GM13976 (cell line): ENCODE measurements around the gene FBXO3.

Experiments
- DNase-seq: peaks from one replicate; pipeline ENCODE4 v3.0.0; 2012; ENCODE audit warnings: low spot score
- in situ Hi-C: fragments of 300-500 bp; cut with MboI; formaldehyde crosslinking; loops from one replicate; pipeline ENCODE4 v1.12.0; 2022; ENCODE audit warnings: low sequenced_read_pairs, mixed read lengths, inconsistent platforms; ENCODE audit not compliant: unreplicated experiment
- TF ChIP-seq, protein P1 (sequence below): IDR thresholded peaks from 2 replicates; pipeline ENCODE4 v1.5.1; 2012; ENCODE audit warnings: borderline replicate concordance, mild to moderate bottlenecking; ENCODE audit not compliant: insufficient read depth; ENCODE audit errors: extremely low read depth, missing control alignments, control extremely low read depth

FBXO3 gene

DNA sequence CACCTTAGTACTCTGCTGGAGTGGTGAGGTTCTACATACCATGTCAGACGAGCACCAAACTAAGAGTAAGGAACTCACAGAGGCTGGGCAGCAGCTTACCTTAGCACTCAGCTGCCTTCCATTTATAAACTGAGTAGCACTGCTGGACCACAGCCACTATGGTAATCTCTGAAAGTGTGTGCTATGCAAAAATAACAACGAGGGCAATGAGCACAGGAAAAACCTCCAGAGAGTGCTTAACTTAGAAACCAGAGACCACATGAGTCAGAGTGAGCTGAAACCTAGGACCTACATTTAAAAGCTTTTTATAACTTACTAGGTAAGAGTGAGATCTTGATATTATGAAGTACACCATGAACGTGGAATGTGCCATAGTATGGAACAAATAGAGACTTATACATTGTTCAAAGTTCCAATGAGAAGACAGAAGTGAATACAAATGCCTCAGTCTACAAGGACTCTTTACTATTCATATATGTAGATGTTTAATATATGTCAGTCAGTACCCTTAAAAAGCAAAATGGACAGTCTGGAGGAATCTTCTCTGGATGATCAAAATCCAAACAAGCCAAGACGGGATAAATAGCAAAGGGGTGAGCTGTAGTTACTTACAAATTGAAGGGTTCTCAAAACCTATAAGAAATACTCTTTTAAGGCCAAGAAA is 20.9 kb downstream of the FBXO3 start:
- TF ChIP-seq, protein P1, sequence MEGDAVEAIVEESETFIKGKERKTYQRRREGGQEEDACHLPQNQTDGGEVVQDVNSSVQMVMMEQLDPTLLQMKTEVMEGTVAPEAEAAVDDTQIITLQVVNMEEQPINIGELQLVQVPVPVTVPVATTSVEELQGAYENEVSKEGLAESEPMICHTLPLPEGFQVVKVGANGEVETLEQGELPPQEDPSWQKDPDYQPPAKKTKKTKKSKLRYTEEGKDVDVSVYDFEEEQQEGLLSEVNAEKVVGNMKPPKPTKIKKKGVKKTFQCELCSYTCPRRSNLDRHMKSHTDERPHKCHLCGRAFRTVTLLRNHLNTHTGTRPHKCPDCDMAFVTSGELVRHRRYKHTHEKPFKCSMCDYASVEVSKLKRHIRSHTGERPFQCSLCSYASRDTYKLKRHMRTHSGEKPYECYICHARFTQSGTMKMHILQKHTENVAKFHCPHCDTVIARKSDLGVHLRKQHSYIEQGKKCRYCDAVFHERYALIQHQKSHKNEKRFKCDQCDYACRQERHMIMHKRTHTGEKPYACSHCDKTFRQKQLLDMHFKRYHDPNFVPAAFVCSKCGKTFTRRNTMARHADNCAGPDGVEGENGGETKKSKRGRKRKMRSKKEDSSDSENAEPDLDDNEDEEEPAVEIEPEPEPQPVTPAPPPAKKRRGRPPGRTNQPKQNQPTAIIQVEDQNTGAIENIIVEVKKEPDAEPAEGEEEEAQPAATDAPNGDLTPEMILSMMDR: no peak
- in situ Hi-C loops: no loop called here
- peak; percentile 47 for DNase-seq

DNA sequence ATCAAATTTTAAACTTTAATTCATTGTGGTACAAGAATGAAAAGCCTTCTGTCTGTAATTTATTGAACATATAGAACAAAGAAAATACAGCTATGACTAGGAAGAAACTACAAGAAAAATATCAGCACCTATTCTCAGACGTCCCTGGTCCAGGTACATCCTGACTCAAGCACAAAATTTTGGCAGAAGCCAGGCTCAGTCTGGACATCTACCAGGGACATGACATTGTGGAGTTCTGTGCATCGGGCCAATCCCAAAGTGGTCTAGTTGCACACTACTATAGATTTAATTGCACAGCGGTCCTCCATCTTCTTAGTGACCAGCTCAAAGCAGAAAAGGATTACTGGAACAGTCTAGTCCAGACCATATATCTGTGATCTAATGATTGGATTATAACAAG is 22.4 kb downstream of the FBXO3 start:
- in situ Hi-C loops: no loop called here
- no peak for DNase-seq
- TF ChIP-seq, protein P1: no peak

DNA sequence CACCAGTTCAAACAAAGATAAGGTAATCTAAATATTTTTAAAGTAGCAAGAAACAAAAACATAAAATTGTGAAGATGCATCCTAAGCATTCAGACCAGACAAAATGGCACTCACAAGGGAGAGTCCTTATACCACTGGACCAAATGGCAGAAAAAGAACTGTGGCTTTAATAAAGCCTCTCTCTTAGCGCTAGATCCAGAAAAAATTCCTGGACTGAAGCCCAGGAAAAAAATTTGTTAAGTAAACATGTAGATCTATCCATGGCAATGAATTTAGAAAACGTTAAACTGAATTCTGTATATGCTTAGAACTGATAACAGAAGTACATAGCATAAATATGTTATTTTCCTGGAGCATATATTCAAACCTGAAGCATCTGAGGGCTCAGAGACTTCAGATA is 26.3 kb downstream of the FBXO3 start:
- TF ChIP-seq, protein P1: no peak
- DNase-seq: no peak
- in situ Hi-C loops: loop anchor here (10.0 kb wide), 1 partner anchor 373 kb away; the partner anchor contains the start of gene KIAA1549L

DNA sequence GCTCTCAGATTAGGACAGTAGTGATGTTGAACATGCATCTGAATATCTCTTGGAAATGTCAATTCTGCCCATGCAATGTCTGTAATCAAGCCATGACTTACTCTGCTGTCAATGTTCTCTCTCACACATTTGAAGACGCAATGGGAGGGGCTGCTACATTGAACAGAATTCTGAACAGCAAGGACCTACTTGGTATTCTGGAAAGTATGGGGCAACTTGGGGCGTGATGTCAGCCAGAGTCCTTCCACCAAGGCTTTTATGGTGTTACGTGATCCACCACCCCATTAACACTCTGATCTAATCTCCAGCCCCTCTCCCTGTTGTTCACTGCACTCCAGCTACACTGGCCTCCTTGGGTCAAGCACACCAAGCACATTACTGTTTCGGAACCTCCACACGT is 31.0 kb downstream of the FBXO3 start:
- in situ Hi-C loops: loop anchor here (10.0 kb wide), 1 partner anchor 368 kb away; the partner anchor contains the start of gene KIAA1549L

DNA sequence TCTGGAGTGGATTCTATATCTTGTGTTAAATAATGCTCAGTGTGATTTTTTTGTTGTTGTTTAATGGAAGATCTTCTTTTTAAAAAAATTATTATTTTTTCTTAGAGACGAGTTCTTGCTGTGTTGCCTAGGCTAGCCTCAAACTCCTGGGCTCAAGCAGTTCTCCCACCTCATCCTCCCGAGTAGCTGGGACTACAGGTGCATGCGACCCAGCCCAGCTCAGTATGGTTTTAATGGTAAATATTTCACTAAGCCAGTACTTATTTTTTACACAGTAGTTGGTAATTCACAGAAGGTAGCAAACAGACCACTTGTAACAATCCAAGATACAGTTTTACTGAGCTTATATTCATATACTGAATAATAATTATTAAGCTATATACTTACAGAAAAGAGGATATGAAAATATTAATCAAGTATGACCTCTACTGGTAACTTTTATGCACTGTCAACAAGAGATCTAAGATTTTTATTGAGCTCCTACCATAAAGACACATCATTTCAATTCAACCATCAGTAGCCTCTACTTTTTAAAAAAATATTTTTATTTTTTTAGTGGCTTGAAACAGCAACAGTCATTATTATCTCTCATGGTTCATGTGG is 32.0 kb downstream of the FBXO3 start:
- in situ Hi-C loops: loop anchor here (10.0 kb wide), 1 partner anchor 368 kb away; the partner anchor contains the start of gene KIAA1549L
- DNase-seq: no peak
- TF ChIP-seq, protein P1: peak; percentile 15

More for the DNA sequence above, 31.0 kb downstream of the FBXO3 start:
- TF ChIP-seq, protein P1: no peak
- no peak for DNase-seq

DNA sequence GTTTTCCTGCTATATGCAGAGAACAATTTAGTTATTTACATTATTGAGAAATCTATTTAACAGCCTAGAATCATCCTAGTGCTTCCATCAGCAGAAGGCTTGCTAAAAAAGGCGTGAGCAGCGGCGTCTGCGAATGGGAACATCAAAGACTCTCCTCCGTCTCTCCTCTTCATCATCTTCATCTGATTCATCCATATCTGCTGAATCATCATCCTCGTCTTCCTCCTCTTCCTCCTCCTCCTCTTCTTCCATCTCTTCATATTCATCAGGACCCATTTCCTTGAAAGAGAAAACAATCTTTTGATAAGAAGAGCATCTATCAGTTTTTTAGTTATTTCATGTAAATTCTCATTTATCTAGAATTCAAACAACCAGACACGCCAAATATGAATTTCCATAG is 32.5 kb downstream of the FBXO3 start:
- DNase-seq: no peak
- in situ Hi-C loops: loop anchor here (10.0 kb wide), 1 partner anchor 367 kb away; the partner anchor contains the start of gene KIAA1549L
- TF ChIP-seq, protein P1: no peak
